GM23248 (cell line): Measurements from ENCODE around the gene PRR5L.

Experiments
- EZH2 ChIP-seq: fragments of 200-600 bp; sonication (generic); IDR thresholded peaks from 2 replicates; pipeline ENCODE4 v1.6.1; 2018; ENCODE audit warnings: antibody characterized with exemption, mild to moderate bottlenecking; ENCODE audit not compliant: insufficient read depth, poor library complexity, severe bottlenecking
- EZH2phosphoT487 ChIP-seq: fragments of 200-600 bp; sonication (generic); IDR thresholded peaks from 2 replicates; pipeline ENCODE4 v1.6.1; 2018; ENCODE audit warnings: antibody characterized with exemption, moderate library complexity, mild to moderate bottlenecking, low read depth; ENCODE audit not compliant: insufficient read depth

- TF ChIP-seq EZH2 (no peak), EZH2phosphoT487 (no peak)
Observed at GRCh38 chr11:36354221-36355003, 58.3 kb downstream of the PRR5L start.
